HG03571 (cell line): Measurements from ENCODE around the gene SLC15A1.

Experiments used
- ATAC-seq: cut with Tn5 transposase; IDR thresholded peaks from one replicate; pipeline ENCODE4 v1.9.1; 2021; ENCODE audit not compliant: unreplicated experiment

The SLC15A1 gene

DNA sequence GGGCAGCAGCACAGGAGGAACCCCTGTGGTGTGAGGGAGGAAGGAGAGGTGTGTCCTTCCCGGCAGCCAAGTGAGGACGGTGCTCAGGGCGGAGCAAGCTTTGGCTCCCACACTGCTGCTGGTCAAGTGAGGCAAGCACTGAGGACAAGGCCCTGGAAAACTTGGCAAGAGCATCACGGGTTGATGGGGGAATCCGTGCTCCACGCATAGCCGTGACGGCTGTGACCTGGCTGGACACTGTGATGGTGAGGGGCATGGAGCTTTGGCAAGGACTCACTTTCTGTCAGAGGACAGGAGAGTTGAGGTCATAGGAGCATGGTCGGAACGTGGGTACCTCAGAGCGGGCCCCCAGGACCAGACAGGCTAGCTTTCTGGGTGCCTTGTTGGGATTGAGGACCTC is 29.0 kb upstream of the SLC15A1 start:
- no peak for ATAC-seq

DNA sequence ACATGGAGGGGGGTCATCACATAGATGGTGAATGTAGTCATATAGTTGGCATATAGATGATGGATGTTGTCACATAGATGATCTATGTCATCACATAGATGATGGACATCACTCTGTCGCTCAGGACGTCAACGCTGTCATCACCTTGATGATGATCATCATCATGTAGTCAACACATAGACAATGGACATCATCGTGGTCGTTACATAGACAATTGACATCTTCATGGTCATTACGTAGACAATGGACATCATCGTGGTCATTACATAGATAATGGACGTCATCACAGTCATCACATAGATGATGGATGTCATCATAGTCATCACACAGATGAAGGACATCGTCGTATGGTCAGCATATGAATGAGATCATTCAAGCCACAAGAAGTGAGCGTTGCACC is 28.6 kb upstream of the SLC15A1 start:
- ATAC-seq = no peak

DNA sequence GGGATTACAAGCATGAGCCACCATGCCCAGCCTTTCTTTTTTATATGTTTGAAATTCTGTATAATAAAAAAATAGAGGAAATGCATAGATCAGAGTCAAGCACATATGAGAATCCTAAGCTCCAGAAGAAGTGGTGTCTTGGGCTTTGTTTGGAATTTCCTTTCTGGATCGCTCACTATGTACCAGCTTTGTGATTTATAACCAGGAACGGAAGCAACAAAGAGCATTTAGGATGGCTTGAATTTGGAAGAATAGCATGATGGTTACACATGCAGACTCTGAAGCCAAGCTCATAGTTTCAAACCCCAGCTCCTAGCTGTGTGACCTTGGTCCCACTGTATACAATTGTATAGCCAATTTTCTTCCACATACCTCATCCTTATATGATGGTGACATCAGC is 28.0 kb upstream of the SLC15A1 start:
- ATAC-seq = no peak

GRCh38 chr13:98779695-98780094 is 27.2 kb upstream of the SLC15A1 start:
- no peak for ATAC-seq

DNA sequence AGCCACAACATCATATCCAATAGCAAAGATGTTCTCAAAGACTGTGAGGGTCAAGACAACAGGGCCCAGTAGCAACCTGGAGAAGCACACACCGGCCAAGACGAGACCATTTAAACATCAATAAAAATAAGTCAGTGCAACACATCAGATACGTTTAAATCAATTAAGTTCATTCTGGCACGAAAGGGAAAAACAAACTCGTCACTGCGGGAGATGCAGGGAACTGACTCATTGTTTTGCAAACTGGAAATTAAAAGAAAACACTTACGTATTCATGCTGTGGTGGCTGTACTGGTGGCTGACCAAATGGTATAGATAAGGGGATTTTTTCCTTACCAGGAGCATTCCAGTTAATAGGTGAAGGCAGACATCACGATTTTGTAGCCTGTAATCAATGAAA is 26.3 kb upstream of the SLC15A1 start:
- no peak for ATAC-seq

GRCh38 chr13:98776644-98777043 is 24.2 kb upstream of the SLC15A1 start:
- no peak for ATAC-seq

DNA sequence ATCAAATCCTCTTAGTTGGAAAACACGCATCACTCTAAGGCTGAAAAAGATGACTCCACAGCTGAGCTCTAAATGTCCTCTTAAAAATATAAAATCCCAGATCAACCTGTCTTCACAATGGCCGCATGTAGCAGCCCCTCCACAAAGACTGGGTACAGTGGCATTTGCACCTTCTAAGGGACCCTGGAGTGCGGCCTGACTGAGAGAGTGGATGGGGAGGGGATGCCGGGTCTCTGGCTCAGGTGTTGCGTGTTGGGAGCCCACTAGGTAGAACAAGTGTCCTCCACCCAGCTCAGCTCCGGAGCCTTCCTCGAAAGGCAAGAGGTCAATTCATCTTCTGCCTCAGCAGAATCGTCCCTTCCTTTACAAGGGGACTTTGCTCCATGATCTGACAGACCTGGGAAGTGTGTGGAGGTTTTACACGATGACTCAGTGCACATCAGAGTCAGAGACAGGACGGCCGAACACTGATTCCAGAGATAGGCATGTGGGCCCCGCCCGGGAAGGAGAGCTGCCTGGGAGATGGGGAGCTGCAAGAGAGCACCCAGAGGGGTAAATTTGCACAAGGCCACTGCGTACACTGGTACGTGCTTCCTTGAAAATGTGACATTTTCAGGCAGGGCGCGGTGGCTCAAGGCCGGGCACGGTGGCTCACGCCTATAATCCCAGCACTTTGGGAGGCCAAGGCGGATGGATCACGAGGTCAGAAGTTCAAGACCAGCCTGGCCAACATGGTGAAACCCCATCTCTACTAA is 23.5 kb upstream of the SLC15A1 start:
- ATAC-seq = no peak

DNA sequence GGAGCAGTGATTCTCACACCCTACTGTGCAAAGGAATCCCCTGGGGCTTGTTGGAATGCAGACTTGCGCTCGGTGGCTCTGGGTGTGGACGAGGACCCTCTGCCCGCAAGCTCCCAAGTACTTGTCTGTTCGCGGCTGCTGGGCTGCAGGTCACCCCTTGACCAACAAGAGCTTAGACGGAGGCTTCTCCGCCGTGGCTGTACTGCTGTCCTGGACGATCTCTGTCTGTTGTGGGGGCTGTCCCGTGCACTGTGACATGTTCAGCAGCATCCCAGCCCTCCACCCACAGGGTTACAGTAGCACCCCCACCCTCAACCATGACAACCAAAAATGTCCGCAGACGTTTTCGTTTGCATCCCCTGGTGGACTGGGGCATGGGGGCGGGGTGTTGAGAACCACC is 22.9 kb upstream of the SLC15A1 start:
- no peak for ATAC-seq

GRCh38 chr13:98774776-98775175 is 22.3 kb upstream of the SLC15A1 start:
- no peak for ATAC-seq

GRCh38 chr13:98773921-98774320 is 21.4 kb upstream of the SLC15A1 start:
- no peak for ATAC-seq

DNA sequence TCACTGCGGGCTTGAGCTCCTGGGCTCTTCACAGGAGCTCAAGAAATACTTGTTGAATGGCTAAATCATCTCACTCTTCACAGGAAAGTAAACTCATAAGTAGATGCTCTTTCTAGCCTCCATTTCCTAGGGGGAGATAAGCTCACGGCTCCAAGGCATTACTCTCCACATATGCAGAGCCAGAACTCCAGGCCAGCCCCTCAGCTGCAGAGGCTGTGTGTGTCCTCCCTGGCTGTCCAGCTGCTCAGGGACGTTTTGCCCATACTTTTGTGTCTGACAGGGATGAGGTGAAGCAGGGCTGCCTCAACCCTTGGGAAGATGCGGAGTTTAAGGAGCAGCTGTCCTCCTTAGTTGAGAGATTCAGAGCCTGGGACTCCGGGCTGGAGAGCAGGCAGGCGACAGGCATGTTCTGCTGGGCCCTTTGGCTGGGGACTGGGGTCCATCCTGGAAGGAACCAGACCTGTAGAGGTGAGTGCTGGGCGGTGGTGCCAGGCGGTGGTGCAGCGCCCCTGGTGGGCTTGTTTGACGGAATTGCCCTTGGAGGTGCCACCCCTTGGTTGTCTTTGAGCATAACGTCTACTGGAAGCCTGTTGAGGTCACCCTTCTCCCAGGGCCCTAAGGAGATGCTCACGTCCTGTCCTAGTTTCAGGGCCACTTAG is 20.5 kb upstream of the SLC15A1 start:
- no peak for ATAC-seq

DNA sequence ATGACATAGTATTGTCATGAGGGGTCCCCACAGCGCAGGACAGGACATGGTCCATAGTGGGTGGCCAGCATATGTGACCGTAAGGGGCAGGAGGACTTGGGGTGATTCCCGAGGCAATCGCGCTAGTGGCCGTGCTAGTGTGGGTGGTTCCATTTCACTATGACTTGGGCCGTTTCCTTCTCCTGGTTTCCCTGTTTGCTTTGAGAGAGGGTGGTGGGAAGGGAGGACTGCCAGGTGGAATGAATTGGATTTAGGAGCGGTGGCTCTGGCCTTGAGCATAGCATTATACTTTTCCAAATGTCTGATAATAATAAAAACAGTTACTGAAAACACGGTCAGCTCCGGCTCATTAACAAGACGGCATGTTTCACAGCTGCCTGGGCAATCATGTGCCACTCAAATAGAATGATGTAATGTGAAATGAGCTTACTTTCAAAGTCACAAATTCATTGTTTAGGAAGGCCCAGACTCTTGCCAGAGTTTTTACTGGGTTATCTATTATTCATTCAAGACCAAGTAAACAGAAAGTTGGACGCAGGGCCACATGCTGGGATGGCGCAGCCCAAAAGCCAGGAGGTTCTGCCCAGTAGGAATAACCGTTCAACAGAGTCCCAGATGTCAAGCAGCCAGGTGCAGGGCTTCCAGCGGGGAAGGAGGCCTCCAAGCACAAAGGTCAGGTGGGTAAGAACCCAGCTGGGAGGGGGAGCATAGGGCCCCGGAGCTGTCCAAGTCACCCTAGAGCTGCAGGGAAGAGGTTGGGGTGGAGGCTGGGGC is 19.6 kb upstream of the SLC15A1 start:
- ATAC-seq = no peak

- no peak for ATAC-seq
Measured at GRCh38 chr13:98769736-98770135, 17.3 kb upstream of the SLC15A1 start.

- ATAC-seq = no peak
Measured at GRCh38 chr13:98768522-98768921, 16.1 kb upstream of the SLC15A1 start.

GRCh38 chr13:98766697-98767096 is 14.2 kb upstream of the SLC15A1 start:
- ATAC-seq = no peak

GRCh38 chr13:98765996-98766519 is 13.6 kb upstream of the SLC15A1 start:
- ATAC-seq = no peak

- ATAC-seq = no peak
Measured at GRCh38 chr13:98761986-98762616, 9.6 kb upstream of the SLC15A1 start.

- ATAC-seq = no peak
Measured at GRCh38 chr13:98761126-98761985, 8.9 kb upstream of the SLC15A1 start.

DNA sequence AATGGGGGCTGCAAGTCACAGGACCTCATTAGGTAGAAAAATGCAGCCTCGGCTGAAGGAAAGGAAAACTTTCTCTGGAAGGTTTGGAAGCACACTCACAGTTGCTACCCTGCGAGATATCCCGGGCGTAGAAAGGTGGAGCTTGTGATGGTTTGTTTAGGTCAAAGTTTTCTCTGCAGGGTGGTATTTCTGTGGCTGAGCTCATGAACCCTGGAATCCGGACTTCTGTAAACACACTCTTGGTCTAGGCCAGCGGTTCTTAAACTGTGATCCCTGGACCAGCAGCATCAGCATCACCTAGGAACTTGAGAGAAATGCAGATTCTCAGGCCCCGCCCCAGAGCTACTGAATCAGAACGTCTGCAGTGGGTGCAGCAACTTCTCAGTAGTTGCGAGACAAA is 3.3 kb upstream of the SLC15A1 start:
- no peak for ATAC-seq

DNA sequence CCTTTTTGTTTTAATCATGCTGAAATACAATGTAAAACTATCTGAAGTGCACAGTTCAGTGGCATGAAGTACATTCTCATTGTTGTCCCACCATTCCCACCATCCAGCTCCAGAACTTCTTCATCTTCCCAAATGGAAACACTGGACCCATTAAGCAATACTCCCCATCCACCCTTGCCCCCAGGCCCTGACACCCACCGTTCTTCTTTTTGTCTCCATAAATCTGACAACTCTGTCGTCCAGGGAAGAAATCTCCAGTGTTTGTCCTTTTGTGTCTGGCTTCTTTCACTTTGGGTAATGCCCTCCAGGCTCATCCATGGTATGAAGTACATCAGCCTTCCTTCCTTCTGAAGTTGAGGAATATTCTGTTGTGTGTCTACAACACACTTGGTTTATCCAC is 2.6 kb upstream of the SLC15A1 start:
- no peak for ATAC-seq
